GM18519 (cell line): ENCODE results near the gene ANKRD17.
A peak's percentile ranks its signal among the peaks of the same experiment; 100 is the strongest.
"Not testable (repeated sequence)": the region's sequence is repeated elsewhere in the genome, so short reads cannot be mapped to it uniquely, and the experiment has no call there.

ENCODE experiments used
- ATAC-seq: cut with Tn5 transposase; IDR thresholded peaks from one replicate; pipeline ENCODE4 v1.9.1; 2021; ENCODE audit warnings: mild to moderate bottlenecking, moderate library complexity; ENCODE audit not compliant: unreplicated experiment, low FRiP score

The ANKRD17 gene

DNA sequence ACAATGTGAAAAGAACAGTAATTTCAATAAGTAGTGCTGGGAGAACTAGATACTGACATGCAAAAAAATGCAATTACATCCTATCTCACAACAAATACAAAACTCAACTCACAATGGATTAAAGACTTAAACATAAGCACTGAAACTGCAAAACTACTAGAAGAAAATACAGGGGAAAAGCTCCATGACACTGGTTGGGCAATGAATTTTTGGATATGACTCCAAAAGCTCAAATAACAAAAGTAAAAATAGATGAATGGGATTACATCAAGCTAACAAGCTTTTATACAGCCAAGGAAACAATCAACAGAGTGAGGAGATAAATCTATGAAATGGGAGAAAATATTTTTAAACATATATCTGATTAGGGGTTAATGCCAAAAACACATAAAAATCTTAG, 53.1 kb downstream of the ANKRD17 start:
- no peak for ATAC-seq

DNA sequence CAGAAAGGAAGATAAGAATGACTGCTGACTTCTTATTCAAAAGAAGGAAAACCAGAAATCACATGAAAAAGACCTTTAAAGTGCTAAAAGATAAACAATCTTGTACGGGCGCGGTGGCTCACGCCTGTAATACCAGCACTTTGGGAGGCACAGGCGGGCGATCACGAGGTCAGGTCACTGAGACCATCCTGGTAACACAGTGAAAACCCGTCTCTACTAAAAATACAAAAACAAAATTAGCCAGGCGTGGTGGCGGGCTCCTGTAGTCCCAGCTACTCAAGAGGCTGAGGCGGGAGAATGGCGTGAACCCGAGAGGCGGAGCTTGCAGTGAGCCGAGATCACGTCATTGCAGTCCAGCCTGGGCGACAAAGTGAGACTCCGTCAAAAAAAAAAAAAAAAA, 54.6 kb downstream of the ANKRD17 start:
- not testable (repeated sequence) for ATAC-seq

DNA sequence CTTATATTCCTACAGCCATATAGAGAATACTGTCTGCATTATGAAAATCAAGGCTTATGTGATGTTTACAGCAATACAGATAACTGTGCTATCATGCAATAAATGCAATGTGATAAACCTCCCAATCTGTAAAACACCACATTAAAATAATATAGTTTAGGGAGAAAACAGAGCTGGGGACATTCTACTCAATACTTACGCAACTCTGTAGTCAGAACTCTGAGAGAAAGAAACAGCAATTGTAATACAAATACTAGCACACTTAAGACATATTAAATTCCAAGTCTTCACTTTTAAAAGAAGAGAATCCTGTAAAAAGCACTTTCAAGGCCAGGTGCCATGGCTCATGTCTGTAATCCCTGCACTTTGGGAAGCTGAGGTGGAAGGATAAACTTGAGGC, 61.4 kb downstream of the ANKRD17 start:
- no peak for ATAC-seq

DNA sequence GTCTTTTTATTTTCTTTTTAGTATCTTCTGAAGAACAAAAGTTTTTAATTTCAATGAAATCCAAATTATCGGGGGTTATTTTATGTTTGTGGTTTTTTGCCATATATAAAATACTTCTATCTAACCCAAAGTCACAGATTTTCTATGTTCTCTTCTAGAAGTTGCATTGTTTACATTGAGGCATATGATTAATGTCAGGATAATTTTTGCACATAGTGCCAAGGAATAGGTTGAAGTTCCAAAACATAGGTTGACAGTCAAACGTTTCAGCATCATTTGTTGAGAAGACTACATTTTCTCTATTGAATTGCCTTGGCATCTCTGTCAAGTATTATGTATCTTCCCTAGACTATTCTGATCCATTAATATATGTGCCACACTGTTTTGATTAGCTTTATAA, 64.5 kb downstream of the ANKRD17 start:
- no peak for ATAC-seq

DNA sequence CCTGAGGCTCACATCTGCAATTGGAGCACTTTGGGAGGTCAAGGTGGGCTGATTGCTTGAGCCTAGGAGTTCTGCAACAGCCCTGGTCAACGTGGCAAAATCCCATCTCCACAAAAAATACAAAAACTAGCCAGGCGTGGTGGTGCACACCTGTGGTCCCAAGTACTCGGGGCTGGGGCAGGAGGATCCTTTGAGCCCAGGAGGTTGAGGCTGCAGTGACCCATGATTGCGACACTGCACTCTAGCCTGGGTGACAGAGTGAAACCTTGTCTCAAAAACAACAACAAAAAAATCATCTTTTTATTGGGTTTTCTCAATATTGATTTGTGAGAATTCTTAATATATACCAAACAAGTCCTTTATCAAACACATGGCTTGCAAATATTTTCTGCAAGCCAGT, 64.9 kb downstream of the ANKRD17 start:
- ATAC-seq = no peak

DNA sequence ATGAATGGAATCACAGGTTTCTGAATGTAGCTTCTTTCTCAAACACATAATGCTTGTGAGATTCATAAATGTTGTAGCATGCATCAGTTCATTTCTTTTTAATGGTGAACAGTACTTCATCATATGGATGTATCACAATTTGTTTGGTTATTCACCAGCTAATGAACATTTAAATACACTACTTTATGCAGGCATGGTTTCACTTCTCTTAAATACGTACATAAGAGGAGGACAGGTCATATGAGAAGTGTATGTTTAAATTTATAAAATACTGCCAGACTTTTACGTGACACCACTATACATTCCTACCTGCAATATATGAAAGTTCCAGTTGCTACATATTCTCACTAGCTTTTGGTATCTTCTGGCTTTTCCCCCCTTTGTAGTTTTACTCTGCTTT, 65.4 kb downstream of the ANKRD17 start:
- ATAC-seq = peak; percentile 76

DNA sequence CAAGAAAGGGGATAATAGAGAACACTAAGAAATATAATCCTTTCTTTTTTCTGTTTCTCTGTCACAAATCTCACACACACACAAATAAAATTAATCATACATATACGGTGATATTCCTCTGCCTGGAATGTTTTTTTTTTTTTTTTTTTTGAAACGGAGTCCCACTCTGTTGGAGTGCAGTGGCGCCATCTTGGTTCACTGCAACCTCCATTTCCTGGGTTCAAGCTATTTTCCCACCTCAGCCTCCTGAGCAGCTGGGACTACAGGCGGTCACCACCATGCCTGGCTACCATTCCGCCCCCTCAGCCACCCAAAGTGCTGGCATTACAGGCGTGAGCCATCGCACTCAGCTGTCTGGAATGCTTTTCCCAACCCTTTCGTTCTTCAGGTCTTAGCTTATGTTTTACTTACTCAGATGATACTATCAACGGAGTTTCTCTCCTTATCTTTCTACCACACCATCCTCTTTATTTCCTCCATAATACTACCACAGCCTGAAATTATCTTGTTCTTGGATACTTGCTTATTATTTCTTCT, 69.3 kb downstream of the ANKRD17 start:
- ATAC-seq = no peak

GRCh38 chr4:73187325-73187724, 71.3 kb downstream of the ANKRD17 start:
- ATAC-seq = peak; percentile 58

DNA sequence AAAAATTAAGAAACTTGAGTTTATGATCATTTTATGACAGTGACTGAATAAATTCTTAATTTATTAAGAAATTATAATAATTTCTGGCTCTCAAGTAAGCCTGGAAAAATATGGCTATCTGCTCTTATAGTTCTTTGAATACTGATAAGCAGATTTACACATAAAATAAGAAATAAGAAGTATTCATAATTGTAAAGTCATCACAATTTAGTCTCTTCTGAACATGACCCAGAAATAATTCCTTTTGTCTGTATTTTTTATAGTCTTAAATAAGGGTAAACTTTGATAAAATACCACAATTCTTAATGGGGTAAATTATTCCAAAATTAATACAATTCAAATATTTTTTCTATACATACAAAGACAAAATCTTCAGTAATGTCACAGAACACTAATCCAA, 72.7 kb downstream of the ANKRD17 start:
- no peak for ATAC-seq

DNA sequence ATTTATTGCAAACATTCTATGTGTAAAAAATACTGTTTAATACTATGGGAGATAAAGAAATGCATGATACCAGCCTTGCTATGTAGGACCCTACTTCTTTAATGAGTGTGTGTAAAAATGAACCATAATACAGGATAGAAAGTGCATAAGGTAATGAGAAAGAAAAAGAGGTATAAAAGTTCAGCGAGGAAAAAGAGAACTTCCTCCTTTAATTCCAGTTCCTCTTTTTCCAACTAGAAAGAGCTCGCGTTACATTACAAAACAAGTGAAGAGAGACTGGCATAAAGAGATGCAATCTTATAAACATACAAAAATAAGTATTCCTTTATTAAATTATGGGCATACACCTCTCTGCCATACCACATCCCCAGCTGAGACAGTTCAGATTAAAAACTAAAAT, 77.4 kb downstream of the ANKRD17 start:
- ATAC-seq = no peak

DNA sequence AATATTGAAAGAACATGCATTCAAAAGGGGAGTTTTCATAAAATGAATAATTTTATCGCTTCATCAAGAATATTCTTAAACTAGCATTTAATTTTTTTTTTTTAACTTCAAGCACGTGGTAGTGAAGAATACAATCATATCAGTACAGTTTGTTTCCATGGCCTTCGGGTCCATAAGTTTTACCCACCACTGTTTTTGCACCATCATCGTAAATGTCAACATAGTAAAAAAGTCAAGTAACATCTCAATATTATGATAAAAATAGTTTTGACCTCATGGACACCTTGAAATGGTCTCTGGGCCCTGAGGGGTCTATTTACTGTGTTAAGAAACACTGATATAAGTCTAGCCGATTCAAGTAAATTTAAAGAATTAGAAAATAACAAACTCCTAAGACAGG, 80.2 kb downstream of the ANKRD17 start:
- ATAC-seq = no peak

GRCh38 chr4:73172161-73172560, 86.4 kb downstream of the ANKRD17 start:
- ATAC-seq = no peak

DNA sequence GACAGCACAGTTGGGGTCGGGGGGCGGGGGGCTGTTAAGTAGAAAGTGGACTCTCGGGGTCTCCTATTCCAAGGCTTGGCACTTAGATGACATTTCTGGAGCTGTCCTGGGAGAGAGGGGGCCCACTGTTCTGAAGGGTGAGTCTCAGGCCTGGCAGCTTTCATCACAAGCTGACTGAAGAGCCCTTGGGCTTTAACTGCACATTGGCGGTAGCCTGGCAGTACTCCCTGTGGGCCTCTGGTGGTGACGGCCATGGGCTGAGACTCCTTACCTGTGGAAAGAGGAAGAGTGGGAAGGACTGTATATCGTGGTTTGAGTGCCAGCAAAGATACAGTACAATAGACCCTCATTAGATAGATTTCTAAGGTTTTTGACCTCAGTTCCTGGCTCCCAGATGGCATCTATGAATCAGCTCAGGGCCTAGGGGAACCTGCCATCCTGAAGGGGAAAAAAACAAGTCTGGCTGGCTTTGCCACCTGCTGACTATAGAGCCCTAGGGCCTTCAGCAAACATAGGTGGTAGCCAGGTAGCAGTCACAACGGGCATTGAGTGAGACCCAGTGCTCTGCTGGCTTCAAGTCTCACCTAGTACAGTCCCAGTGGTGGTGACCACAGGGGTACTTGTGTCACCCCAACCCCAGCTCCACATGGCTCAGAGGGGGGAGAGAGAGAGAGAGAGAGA, 87.9 kb downstream of the ANKRD17 start:
- ATAC-seq = no peak

GRCh38 chr4:73166212-73166611, 92.4 kb downstream of the ANKRD17 start:
- ATAC-seq = no peak

- no peak for ATAC-seq
These were observed 96.9 kb downstream of the ANKRD17 start for GRCh38 chr4:73161527-73162185.

- ATAC-seq = no peak
These were observed 102.2 kb downstream of the ANKRD17 start for GRCh38 chr4:73156394-73156793.

DNA sequence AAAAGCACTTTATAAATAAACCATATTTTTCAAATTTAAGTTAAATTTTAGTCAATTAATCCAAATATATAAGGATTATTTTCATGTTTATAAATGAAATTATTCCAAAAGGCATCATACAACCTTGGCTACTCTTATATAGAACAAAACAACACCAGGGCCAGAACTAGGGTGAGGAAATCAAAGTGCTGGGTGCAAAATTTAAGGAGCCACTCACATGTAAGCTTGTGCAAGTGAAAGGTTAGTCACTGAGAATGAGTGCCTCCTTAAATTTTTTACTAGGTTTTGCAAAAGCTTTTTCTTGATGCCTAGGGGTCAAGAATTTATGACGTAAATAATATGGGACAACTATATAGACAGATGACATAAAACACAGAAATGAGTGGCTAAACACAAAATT, 105.7 kb downstream of the ANKRD17 start:
- ATAC-seq = no peak

- no peak for ATAC-seq
These were observed 115.5 kb downstream of the ANKRD17 start for GRCh38 chr4:73142995-73143547.

DNA sequence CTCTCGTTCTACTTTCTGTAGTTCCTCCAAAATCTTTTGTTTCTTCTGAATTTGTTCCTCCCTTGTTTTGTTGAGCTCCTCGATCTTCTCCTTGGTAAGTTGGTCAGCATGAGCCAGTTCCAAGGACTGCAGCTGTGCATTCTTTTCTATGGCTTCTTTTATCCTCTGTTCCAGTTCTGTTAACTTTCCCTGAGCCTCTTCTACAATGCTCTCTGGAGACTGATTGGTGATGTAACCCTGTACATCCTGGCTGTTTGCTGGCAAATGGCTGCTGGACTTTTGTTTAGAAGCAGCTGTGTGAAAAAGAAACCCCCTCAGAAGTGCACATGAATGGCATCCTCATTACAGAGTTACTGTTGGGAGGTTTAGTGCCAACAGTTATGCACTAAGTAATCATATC, 118.6 kb downstream of the ANKRD17 start:
- ATAC-seq = no peak

- ATAC-seq = no peak
These were observed 119.4 kb downstream of the ANKRD17 start for GRCh38 chr4:73139245-73139644.

- ATAC-seq = no peak
These were observed 121.5 kb downstream of the ANKRD17 start for GRCh38 chr4:73137121-73137520.

DNA sequence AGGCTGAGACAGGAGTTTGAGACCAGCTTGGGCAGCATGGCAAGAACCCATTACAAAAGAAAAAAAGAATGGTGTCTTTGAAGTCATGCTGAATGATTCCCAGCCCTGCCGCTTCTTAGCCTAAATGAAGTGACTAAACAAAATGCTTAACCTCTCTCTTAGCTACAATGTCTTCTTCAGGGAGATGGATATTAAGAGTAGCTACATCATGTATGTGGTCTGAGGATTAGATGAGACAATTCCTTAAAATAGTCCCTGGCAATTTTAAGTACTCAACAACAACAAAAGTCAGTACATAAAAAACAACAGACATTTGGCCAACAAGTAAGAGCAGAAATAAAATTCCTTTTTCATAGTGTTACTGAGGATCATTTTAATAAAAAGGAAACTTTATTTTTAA, 124.8 kb downstream of the ANKRD17 start:
- no peak for ATAC-seq
